GM06990 (cell line): Measurements from ENCODE around the gene NOXA1.

ENCODE experiments used
- DNase-seq: peaks from one replicate; pipeline ENCODE4 v3.0.0-alpha.2; 2011; ENCODE audit not compliant: insufficient read length; ENCODE audit errors: extremely low read depth
- H3K27me3 ChIP-seq: replicated peaks from 2 replicates; pipeline ENCODE4 v1.6.0; 2011; ENCODE audit warnings: low read length; ENCODE audit not compliant: control insufficient read depth, insufficient read depth
- H3K36me3 ChIP-seq: 2 replicates; pipeline ENCODE4 v1.5.1; 2011; ENCODE audit warnings: low read length; ENCODE audit not compliant: control insufficient read depth, insufficient read depth
- H3K4me3 ChIP-seq: replicated peaks from 2 replicates; pipeline ENCODE4 v1.5.1; 2011; ENCODE audit warnings: low read depth, mild to moderate bottlenecking, control low read depth, low read length
- TF ChIP-seq, protein P1 (sequence below): IDR thresholded peaks from 2 replicates; pipeline ENCODE4 v1.5.1; 2011; ENCODE audit warnings: low read length, control low read depth, mild to moderate bottlenecking, inconsistent platforms; ENCODE audit not compliant: insufficient read depth, poor library complexity, severe bottlenecking

NOXA1 gene

DNA sequence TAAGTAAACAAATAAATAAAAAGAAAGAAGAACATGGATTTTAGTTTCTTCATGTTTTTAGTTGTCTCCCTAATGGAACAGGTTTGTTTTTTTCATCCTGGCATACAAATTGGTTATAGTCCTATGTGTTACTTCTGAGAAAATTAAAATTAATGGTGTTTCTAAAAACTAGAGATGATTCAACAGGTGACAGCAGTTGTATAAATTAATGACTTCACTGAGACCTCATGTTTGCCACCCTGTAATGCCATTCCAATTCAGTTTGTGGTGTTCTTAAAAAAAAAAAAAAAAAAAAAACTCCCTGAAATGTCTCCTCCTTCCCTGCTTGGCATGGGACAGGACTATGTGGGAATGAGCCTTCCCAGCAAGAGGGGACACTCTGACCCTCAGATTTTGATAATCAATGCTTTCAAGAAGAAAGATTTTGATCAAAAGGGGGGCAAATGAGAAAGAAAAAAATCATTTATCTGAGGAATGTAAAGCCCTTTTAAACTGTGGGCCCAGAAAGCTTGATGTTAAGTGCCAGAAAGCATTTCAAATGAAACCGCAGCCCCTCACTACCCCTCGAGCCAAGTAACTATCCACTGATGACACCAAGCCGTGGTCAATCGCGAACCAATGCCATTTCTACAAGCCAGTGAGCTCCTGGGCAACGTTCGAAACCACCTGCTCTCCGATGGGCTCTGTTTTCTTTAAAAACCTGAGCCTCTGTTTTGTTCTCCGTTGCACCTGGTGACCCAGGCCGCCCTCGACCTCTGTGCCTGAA, 1.2 kb upstream of the NOXA1 start:
- peak overlapping the region; percentile 63 for H3K4me3 ChIP-seq
- H3K27me3 ChIP-seq: no peaks in the 10 kb centered on the region
- no peak for DNase-seq
- TF ChIP-seq, protein P1, sequence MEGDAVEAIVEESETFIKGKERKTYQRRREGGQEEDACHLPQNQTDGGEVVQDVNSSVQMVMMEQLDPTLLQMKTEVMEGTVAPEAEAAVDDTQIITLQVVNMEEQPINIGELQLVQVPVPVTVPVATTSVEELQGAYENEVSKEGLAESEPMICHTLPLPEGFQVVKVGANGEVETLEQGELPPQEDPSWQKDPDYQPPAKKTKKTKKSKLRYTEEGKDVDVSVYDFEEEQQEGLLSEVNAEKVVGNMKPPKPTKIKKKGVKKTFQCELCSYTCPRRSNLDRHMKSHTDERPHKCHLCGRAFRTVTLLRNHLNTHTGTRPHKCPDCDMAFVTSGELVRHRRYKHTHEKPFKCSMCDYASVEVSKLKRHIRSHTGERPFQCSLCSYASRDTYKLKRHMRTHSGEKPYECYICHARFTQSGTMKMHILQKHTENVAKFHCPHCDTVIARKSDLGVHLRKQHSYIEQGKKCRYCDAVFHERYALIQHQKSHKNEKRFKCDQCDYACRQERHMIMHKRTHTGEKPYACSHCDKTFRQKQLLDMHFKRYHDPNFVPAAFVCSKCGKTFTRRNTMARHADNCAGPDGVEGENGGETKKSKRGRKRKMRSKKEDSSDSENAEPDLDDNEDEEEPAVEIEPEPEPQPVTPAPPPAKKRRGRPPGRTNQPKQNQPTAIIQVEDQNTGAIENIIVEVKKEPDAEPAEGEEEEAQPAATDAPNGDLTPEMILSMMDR: no peak
- H3K36me3 ChIP-seq: no peaks in the 10 kb centered on the region

DNA sequence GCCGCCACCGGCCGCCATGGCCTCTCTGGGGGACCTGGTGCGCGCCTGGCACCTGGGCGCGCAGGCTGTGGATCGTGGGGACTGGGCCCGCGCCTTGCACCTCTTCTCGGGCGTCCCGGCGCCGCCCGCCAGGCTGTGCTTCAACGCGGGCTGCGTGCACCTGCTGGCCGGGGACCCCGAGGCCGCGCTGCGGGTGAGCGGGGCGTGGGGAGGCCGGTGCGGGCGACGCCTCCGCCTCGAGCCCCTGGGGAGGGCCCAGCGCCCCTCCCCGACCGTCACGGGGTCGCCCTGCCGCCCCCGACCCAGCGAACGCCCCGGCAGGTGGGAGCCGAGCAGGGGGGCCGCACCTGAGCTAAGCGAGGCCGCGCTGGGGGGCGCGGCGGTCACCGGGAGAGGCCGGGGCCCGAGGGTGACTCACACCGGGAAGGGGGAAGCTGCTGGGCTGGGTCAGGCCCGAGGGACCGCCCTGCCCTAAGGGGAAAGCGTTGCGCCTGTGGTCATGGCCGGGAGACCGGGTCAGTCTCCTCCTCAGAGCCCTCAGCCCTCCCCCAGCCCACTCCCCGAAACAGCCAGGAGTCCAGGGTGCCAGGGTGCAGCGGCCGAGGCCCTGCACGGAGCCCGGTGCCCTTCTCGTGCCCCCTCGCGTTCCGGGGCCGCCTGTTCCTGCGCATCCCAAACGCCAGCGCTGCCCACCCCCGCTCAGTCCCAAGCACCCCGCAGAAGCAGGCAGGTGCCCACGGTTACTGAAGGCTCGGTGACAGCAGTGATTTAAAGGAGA, 510 bp downstream of the NOXA1 start:
- peak; percentile 50 for DNase-seq
- no peaks in the 10 kb centered on the region for H3K27me3 ChIP-seq
- TF ChIP-seq, protein P1: no peak
- peak overlapping the region; percentile 54 for H3K4me3 ChIP-seq
- no peaks in the 10 kb centered on the region for H3K36me3 ChIP-seq

DNA sequence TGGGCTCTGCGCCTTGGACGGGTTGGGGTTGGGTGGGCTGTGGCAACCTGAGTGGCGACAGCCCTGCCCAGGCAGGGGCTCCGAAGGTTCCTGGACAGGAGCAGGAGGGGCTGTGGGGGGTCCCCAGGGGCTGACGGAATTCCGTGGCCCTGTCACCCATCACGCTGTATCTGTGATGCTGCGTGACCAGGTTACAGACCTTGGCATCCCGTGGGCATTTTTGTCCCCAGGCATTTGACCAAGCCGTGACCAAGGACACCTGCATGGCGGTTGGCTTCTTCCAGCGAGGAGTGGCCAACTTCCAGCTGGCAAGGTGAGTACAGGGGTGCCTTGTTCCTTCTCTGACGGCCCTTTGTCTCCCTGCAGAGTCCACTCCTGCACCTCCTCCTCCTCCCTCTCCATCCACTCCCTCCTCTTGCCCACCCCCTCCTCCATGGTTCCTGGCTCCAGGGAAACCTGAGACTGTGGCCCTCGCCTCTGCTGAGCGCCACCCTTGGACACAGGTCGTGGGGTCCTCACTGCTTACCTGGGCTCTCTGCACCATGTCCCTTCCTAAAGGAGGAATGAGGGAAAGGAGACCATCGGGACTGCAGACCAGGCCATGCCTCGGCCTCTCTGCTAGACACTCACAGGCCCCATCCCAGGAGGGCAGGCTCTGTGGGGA, 3.0 kb downstream of the NOXA1 start:
- no peaks in the 10 kb centered on the region for H3K36me3 ChIP-seq
- TF ChIP-seq, protein P1: no peak
- H3K27me3 ChIP-seq: no peaks in the 10 kb centered on the region; the same call in 1 of the 2 replicates
- DNase-seq: peak; percentile 8
- no peak overlapping the region for H3K4me3 ChIP-seq

DNA sequence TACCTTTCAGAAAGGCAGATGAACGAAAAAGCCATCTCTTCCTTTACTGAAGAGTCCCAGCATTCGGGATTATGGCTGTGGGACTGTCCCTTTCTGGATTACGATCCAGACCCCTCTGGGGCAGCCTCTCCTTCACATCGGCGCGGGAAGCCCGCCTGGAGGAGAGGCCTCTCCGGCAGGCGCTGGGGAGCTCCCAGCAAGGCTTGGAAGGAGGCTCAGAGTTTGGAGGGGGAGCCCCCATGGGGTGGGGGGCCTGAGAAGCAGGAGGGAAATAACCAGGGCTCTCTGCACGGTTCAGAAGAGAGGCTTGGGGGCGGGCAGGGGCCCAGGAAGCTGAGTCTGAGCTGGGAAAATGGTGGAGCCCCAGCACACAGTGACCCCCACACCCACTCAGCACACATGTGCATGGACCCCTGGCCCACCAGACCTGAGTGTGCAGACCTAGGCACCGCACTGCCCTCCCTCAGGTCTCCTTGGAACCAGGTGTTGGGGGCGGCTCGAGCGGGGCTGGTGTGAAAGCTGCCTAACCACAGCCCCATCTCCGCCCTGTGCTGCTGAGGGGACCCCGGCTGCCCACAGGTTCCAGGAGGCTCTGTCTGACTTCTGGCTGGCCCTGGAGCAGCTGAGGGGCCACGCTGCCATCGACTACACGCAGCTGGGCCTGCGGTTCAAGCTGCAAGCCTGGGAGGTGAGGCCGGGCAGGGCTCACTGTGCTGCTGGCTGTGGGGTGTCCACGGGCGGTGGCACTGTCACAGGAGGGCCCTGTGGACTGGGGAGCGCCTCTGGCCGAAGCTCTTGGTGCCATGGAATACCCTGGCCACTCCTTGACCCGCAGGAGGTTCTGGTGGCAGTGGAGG, 4.5 kb downstream of the NOXA1 start:
- no peaks in the 10 kb centered on the region; the same call in 1 of the 2 replicates for H3K27me3 ChIP-seq
- DNase-seq: peak; percentile 12
- no peak overlapping the region for H3K4me3 ChIP-seq
- H3K36me3 ChIP-seq: no peaks in the 10 kb centered on the region
- TF ChIP-seq, protein P1: no peak

DNA sequence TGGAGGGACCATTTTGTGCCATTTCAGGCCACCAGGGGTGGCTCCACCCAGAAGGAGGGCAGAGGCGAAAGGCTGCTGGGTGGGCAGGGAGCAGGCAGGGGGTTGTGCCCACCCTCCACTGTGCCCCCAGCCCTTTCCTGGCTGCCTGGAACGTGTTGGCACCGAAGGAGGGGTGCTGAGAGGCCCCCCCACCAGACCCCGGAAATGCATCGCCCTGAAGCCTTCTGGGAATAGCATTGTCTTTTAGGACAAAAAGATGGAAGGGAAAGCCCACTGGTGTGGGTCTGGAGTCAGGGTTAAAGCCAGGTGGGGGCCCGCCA, 5.1 kb downstream of the NOXA1 start:
- TF ChIP-seq, protein P1: peak; percentile 7
- no peak overlapping the region for H3K4me3 ChIP-seq
- no peak for DNase-seq
- H3K27me3 ChIP-seq: no peaks in the 10 kb centered on the region; the same call in 1 of the 2 replicates
- H3K36me3 ChIP-seq: no peaks in the 10 kb centered on the region
